ENCODE results near the gene ZCCHC18.

DNA sequence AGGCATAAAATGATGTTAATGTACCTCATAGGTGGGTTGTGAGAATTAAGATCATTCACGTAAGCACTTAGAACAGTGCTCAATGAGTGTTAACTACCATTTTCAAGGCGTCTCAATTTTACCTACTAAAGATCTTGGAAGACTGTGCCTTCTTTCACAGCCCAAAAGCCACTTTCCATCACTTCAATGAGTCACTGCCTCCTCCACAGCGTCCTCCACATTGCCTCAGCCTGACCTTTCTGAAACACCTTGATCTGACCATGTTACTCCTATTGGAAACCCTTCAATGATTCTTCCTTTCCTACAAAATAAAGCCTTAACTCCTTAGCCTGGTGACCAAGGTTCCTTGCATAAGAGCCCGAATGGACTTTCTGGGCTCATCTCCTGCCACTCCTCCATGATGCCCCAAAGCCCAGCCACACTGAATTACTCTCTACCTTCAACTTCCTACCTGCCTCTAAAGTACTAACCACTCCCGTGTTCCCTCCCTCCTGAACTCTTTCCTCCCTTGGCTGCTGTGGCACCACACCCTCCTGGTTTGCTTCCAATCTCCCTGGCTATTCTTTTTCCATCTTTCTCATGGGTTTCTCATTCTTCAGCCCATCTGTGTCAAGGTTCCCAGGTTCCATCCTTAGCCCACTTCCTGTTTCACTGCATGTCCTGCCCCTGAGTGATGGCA lies 22.4 kb downstream of the ZCCHC18 start:
- TF ChIP-seq, protein P1, sequence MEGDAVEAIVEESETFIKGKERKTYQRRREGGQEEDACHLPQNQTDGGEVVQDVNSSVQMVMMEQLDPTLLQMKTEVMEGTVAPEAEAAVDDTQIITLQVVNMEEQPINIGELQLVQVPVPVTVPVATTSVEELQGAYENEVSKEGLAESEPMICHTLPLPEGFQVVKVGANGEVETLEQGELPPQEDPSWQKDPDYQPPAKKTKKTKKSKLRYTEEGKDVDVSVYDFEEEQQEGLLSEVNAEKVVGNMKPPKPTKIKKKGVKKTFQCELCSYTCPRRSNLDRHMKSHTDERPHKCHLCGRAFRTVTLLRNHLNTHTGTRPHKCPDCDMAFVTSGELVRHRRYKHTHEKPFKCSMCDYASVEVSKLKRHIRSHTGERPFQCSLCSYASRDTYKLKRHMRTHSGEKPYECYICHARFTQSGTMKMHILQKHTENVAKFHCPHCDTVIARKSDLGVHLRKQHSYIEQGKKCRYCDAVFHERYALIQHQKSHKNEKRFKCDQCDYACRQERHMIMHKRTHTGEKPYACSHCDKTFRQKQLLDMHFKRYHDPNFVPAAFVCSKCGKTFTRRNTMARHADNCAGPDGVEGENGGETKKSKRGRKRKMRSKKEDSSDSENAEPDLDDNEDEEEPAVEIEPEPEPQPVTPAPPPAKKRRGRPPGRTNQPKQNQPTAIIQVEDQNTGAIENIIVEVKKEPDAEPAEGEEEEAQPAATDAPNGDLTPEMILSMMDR (IDR thresholded peaks at IDR 0.05): no peak
- TF ChIP-seq POLR2A (IDR thresholded peaks at IDR 0.05): no peak
